Stimulated activated CD4-positive, alpha-beta T cell treated with anti-CD3 and anti-CD28 coated beads, Interleukin-1b, Interleukin-23, amount 100 ng/mL, for 1 hour (primary cell): ENCODE data around the gene BROX.
"Not testable (repeated sequence)": the region's sequence is repeated elsewhere in the genome, so short reads cannot be mapped to it uniquely, and the experiment has no call there.

Source experiments
- DNase-seq, 2 donors: peaks; one replicate each; pipeline ENCODE4 v3.0.0-alpha.2; 2020; ENCODE audit warnings: low read depth in 2 of 2

BROX gene, protein sequence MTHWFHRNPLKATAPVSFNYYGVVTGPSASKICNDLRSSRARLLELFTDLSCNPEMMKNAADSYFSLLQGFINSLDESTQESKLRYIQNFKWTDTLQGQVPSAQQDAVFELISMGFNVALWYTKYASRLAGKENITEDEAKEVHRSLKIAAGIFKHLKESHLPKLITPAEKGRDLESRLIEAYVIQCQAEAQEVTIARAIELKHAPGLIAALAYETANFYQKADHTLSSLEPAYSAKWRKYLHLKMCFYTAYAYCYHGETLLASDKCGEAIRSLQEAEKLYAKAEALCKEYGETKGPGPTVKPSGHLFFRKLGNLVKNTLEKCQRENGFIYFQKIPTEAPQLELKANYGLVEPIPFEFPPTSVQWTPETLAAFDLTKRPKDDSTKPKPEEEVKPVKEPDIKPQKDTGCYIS

DNA sequence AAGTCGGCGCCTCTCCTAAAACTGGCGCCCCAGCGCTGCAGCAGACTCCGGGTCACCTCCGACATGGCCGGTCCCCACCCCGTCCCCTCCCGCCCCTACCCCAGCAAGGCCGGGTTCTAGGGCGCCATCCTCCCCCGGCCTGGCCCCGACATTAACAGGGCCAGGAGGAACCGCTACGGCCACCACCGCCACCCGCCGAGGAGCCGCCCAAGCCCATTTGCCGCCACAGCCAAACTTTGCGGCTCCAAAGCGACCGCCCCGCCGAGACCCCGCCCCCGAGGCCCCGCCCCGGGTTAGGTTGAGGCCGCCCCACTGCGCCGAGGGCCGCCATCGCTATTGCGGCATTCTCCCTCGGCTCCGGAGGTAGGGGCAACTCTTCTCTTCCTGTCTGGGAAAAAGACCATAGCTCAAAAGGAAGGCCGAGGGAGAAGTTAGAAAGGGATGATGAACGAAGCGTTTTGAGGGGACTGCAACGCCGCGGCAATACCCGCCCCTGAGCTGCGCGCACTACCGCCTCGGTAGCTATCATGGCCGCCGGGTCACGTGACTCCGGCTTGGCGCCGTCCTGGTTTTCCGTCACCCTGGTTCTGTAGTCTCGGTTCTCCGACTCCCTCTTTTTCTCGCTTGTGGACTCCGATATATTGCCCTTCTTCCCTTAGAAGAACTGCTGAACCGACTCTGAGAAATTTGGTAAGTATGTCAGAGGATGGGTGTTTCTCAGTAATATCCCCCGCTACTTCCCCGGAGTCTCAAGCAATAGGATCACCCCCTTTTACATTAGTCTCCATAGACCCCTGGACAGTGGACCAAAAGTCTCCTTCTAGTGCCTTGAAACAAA is at the start of gene BROX, which contains the start of gene AIDA:
BROX (plus strand) TSS at position 312 of the 838 bp plus-strand sequence. CDS start 3,136 bp downstream, outside the sequence.
AIDA (minus strand) TSS at position 239 of the 838 bp plus-strand sequence; CDS start at position 65, 174 bp downstream.
- DNase-seq = peak; percentile 86 to 98

DNA sequence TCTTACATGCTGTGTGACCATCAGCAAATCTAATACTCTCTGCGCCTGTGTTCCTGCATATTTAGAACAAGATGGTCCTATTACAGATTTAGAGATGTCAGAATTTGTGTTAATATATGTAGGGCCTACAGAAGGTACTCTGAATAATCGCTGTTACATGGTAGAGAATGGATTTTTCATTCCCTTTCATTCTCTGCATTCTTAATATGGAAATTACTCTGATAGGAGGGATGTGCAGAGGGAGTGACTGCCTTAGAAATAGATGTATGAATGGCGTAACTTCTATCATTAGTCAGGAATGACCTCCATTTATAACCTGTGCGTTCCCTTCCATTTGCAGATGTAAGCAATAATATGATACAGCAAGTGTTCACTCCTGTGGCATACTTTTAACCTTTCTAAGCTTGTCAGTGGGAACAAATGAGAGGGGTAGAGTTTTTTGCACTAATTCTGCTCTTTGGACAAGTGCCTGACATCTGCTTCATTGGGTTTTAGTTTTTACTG is 48.9 kb upstream of the BROX start:
- DNase-seq = no peak

DNA sequence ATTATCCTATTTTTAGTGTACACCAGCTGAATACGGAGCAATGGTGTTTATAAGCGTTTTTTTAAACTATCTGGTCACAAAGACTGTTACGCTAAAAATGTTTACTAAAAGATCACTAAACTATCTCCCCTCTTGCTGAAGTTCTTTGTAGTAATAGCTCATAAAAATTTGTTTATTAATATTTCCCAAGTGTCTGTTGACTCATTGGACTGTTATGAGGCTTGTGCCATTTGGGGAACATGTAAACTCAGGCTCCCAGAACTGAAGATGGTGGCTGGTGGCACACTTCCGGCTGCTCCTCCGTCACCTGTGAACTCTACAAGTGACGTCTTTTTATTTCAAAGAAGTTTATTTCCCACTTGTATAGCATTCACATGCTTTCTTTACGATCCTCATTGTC is 46.4 kb upstream of the BROX start:
- no peak for DNase-seq

DNA sequence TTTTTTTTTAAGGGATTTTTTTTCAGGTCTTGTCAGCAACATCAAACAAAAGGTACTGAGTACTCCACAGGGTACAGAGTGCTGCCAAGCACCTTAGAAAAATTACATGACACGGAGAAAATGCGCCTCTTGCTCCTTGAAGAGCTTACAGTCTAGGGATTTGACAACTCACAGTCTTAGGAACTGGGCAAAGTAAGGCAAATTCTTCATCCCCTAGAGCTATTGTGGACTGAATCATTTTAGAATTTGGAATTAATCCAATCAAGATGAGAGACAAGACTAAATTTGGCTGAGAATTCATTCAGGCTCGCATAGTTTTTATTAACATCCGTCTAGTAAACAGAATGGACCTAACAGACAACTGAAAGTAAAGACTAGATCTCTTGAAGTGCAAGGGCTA is 44.2 kb upstream of the BROX start:
- DNase-seq = not testable (repeated sequence)

DNA sequence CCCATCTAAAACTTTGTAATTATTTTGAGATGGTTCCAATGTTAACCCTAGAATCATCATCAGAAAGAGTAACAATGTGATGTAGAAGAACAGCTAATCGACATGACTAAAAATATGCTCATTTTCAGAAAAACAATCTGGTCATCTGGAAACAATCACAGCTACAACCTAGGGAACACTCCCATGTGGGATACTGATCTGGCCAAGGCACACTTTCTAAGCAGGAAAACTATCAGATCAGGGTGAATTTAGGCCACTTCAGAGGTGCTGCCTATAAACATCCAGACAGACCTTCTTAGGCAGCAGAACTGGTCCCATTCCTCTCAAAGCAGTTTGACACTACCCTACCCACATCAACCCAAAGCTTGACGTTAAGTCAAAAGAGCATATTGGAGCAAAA is 43.3 kb upstream of the BROX start:
- not testable (repeated sequence) for DNase-seq

DNA sequence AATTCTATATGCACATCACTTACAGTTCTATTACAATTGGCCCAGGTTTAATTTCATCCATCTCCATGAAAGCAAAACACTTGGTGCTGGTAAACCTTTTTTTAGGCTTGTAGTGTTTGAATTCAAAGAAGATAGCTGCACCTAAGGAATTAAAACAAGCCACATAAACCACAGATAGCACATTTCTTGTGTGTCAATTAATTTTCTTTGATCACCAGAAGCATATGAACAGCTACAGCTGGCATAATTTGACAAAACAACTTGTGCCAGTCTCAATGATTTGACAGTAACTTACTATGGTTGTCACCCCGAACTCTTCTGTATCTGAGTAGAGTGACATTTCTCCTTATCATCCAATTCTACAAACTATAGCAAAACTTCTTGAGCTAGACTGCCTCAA is 42.3 kb upstream of the BROX start:
- DNase-seq = no peak

DNA sequence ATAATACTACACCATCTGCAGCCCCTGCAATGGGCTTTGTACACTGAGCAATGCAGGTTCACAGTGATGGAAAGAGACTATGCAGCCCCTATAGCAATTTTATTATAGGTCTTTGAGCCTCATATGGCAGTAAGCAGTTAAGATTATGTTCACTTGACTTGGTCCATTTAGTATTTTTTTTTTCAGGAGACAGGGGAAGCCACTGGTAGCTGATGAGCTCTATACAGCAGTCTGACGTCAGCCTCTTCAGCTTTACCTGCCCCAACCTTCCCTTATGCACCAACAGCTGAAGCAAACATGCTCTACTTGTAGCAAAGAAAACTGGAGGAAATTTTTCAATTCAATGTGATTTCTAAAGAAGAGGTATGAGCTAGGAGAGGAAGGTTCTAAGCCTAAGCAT is 32.3 kb upstream of the BROX start:
- no peak for DNase-seq

DNA sequence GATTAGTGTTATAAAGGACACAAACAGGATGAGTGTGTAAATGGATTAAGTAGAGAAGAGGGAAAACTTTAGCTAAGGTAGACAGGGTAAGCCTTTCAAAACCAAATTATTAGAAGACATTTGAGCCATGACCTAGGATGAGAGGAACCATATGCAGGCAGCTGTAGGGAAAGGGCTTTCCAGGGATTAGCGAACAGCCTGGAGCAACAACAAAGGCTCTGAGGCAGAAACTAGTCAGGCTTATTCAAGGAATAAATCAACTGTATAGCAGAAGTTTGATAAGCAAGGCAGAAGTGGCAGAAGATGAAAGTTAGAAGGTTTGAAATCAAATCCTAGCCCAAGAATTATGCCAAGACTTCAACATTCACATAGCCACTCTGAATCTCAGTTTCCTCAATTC is 21.3 kb upstream of the BROX start:
- DNase-seq = no peak

DNA sequence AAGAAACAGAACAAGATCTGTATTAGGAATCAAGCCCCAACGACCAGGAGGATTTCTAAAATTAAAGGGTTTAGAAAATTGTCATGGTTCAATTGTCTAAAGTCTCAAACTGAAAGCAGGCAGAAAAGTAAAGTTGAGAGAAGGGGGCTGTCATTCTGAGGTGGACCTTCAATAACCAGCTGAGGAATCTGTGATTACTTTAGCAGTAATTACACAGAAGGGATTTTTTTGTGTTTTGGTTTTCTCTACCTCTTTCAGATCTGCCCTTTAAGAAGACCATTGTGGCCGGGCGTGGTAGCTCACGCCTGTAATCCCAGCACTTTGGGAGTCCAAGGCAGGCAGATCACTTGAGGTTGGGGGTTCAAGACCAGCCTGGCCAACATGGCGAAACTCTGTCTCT is 17.4 kb upstream of the BROX start:
- DNase-seq = no peak

DNA sequence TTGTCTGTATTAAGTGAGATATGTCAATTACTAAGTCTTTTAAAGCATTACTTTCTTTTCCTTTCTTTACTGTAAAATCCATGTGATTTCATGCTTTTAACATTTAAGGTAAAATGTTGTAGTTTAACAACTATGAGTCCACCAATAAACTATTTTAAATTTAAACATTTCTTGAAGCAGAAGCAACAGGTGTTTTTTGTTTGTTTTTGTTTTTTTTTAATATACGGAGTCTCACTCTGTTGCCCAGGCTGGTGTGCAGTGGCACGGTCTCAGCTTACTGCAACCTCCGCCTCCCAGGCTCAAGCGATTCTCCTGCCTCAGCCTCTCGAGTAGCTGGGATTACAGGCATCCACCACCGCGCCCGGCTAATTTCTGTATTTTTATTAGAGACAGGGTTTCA is 15.6 kb upstream of the BROX start:
- DNase-seq = no peak

DNA sequence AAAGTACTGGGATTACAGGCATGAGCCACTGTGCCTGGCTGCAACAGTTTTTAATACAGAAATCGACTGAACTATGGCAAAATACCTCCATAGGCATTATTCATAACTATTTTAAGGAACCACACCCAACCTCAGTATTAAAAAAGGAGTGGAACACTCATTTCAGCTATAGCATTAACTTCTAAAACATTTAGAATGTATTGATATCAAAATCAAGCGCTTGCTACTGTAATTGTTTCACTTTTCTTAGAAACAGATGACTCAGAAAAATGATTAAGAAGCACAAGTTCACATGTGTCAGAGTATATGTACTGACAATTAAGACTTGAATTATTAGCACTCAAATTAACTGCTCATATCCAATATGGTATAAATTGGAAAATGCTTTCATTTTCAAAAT is 15.2 kb upstream of the BROX start:
- DNase-seq = no peak

DNA sequence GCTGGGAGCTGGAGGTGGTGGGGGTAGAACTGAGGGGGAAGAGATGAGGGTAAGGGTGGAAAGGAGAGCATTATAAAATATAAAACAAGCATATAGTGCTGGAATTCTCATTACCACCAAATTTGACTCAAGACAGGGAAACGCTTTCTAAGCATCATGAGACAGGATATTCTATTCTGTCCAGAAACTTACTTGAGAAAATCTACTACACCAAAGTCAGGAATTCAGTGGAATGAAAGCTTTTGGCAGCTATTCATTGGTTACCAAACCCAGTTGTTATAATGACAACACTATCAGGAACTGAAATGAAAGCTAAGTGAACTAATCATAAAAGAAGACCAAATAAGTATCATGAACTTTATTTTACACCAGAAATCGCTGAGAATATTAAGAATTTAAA is 14.5 kb upstream of the BROX start:
- no peak for DNase-seq

DNA sequence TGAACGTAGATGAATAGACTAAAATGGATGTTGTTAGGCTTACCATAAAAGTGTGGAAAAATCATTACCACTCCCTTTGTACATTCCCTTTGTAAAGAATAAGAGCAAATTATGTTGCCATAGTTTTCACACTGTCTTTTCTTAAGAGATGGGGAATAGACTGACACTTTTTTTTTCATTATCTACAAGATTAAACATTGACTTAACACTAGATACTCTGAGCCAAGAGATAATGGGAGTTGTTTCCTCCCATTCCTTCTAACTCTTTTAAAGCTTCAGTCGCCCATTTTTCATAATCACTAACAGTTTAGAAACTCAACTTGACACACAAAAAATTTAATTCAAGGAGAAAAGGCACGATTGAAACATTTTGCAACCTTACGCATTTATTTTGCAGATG is 10.2 kb upstream of the BROX start:
- DNase-seq = no peak

DNA sequence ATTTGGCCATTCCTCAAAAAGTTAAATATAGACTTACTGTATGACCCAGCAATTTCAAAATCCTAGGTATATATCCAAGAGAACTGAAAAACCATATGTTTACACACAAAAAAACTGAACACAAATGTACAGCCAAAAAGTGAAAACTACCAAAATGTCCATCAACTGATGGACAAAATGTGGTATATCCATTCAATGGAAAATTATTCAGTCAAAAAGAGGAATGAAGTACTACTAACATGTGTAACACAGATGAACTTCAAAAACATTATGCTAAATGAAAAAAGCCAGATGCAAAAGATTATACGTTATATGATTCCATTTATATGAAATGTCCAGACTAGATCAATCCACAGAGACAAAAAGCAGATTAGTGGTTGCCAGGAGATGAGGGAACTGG is 8.1 kb upstream of the BROX start:
- no peak for DNase-seq

DNA sequence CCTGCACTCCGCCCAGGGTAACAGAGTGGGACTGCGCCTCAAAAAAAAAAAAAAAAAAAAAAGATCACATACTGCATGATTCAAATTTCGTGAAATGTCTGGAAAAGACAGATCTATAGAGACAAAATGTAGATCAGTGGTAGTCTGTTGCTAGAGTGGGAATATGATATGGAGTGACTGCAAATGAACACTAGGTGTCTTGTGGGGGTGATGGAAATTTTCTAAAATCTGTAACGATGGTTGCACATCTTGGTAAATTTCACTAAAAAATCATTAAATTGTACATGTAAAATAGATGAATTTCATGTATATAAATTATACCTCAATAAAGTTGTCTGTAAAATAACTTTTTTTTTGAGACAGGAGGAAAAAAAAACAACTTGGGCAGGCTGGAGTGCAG is 5.5 kb upstream of the BROX start:
- DNase-seq = no peak

DNA sequence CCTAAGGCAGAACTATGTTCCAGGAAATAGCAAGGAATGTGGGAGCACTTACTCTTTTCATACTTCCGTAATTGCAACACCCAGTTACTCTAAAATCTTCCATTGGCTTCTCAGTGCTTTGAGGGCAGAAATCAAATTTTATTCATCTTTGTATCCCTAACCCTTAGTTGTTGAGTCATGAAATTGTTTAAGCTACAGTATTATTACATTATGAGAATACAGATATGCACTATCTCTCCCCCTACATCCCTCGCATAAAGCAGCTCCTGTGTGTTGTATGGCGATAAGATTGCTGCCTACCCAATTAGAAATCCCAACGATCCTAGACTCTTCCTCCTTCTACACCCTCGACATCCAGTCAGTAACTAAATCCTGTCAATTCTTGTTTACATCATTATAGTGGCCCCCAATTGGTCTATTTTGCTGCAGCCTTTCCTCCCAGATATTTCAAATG is 2.6 kb upstream of the BROX start:
- no peak for DNase-seq

DNA sequence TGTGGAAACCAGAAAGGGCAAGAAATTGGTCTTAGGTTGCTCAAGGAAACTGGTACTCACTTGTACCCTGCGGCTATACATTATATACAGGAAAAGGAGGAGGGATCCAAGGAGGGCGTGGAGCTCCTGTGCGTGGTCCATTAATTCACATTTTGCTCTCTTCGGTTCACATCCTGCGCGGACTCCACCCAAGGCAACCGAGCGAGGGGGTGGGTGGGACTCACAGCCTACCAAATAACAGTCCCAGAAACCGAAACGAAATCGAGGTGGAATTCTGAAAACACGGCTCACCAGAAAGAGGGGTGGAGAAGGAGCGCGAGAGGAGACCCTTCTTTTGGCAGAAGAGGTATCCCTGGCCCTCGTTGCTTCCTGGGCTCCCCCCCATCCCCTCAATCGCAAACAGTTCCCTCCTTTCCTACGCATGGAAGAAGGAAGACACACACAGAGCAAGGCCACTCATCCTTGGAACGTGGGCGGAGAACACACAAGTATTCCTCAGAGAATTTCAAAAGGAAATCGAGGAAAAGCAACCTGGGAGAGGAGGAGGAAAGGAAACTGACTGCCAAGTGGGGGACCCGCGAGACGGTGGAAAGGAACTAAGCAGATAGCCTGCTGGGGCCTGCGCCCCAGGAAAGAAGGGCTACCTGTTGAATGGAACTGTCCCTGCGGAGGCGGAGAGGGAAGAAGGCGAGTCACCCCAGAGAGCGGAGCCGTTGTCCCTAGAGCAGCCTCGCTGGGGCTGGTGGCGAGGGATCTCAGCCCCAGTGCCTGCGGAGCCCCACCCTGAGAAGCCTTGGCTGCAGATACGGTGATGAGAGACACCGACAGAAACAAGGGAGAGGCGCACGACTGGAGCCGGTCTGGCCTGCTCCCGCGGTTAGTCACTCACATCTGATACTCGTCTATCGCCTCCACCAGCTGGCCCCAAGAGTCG is 778 bp upstream of the BROX start:
- DNase-seq = peak in 1 of 2 donors; percentile 21

DNA sequence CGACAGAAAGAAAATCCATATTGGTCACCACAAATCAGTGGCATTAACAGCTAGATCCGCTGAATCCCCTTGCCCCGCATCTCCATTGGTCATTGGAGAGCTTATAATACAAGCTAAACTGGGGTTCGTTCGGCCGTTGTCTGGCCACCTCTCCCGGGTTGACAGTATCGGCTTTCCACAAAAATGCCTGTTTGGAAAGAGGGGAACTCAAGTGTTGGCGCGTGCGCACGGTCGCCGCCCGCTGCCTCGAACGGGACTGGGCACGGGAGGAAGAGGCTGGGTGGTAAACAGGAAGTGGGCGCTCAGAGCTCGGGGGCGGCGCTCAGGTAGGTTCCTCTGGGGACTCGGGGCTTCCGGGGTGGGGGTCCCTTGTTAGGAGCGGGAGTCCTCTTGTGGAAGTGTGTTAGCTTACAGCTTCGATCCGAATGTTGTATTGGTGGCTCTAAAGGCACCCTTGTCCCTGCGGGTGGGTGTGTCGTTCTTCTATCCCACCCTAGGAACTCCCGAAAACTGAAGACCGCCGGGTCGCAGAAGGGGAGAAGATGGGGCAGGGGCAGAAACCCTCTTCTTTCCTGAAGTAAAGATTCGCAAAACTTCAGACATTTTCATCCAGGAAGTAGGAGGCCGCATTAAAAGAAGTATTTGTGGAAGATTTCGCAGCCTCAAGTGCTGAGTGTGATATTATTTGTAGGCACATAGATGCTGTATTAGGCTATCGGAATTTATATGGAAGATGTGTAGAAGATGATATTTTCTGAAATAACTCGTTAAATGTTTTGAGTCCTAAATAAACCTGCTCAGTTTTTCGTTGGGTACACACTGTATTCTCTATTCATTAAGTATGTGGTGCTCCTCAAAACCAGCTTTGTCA is 962 bp downstream of the BROX start:
- peak; percentile 66 to 76 for DNase-seq

DNA sequence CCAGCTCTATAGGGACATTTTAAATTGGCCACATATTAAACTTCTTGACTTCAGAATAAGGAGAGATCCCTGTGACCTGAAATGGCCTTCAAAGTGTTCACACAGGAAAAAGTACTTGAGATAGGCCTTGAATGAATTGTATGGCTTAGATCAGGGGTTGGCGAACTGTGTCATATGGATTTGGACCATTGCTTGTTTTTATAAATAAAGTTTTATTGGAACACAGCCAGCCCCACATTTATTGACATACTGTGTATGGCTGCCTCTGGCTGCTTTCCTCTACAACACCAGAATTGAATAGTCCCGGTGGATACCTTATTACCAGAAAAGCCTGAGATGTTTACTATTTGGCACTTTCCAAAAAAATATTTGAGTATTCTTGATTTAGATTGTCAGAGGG is 4.0 kb downstream of the BROX start:
- no peak for DNase-seq

DNA sequence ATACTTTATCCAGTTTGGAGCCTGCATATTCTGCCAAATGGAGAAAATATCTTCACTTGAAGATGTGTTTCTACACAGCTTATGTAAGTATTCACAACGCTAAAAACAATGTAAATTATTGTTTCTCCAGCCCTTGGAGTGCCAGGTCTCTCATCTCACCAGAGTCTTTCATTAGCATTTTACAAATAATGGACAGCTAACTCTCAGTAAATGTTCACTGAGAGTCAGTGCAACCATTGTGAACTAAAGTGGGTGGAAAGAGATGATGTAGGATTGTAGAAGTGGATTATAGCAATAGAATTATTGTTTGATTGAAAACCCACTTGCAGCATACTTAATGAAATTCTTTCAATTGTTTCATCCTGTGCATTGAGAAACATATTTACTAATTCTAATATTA is 16.4 kb downstream of the BROX start:
- no peak for DNase-seq

DNA sequence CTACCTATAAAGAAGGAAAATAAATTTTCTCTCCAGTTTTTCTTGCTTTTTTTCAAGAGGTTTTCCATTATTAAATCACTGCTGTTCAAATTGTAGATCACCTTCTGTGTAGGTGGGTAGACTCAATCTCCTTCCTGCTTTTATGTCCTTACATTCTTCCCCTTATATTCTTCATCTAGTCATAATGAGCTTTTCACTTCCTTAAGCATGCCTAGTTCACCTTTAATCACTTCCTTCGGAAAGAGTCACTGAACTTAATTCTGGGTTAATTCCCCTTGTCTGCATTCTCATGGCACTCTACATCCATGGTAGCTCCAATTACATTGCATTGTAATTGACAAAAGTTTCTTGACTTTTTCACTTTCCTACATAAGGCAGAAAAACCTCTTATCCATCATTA is 18.5 kb downstream of the BROX start:
- DNase-seq = no peak
